ENCODE results near the gene LENG9.
"Not testable (repeated sequence)": the region's sequence is repeated elsewhere in the genome, so short reads cannot be mapped to it uniquely, and the experiment has no call there.

The LENG9 gene

DNA sequence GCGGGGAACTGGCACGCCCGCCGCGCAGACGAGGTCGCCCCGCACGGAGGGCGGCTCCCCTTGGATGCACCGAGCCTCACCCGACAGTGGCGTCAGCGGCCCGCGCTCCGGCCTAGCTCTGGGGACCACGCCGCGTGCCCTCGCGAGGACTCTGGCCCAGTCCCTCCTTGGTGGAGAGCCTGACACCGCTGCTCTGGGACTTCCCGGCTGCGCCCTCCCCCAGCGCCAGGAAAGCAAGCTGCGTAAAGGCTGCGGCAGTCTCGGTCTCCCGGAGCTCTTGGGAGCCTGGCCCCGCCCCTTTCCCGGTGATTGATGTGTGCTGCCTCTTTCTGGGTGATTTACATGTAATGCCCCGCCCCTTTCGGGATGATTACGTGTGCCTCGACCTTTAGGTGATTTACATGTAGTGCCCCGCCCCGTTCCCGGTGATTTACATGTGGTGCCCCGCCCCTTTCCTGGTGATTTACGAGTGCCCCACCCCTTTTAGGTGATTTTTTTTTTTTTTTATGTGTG, at the start of gene LENG9:
Gene LENG9 (minus strand): TSS at position 248 of the 513 bp plus-strand sequence. CDS start 252 bp downstream, outside the sequence.
- DNase-seq: peak; percentile 74

DNA sequence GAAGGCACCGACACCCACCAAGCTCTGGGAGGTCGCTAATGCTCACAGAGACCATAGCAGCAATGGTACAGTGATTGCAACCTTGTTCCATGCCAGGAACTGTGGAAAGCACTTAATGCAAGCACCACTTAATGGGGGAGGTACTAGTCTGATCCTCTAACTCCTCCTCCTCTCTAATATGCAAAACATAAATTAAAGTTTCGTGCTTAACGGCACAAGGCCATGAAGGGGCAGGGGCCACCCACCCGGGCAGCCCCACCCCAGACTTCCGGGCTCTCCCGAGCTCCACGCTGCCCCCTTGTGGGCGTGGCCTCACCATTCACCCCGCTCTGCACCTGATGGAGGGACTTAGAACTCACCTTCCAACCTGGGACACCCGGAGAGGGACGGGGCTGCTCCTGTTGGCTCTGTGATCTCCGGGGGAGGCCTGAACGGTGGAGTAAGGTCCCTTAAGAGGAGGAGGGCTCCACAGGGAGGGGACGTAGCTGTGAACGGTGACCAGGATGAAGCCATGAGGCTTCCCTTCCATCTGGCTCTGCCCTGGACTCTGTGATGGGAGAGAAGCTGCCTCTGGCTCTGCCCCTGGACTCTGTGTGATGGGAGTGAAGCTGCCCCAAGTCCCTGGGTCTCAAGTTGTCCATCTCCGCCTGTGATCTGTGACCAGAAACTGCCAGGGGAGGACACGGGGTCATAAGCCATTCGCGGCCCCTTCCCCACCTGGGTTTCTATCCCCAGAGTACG, 45.8 kb upstream of the LENG9 start:
- not testable (repeated sequence) for DNase-seq

DNA sequence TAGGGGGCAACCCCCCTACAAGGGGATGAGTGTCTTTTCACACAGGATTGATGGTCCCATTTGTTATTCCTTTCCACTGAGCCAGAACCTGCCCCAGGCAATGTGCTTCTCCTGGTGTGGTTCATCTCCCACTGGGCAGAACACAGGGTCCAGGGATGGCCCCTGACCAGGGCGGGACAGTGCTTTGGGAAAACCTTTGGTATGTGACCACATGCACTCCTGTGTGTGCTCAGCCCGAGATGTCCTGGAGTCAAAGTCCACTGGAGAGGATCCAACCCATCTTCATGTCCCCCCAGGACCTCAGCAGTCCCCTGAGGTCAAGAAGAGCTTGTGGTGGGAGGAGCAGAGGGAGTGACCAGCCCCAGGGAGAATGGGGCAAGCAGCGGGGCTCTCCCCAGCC, 44.9 kb upstream of the LENG9 start:
- DNase-seq: not testable (repeated sequence)

DNA sequence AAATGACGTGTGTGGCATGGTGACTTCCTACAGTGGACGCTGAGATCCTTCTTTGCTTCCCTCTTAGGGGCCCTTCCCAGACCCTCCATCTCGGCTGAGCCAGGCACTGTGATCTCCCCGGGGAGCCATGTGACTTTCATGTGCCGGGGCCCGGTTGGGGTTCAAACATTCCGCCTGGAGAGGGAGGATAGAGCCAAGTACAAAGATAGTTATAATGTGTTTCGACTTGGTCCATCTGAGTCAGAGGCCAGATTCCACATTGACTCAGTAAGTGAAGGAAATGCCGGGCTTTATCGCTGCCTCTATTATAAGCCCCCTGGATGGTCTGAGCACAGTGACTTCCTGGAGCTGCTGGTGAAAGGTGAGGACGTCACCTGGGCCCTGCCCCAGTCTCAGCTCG, 44.2 kb upstream of the LENG9 start:
- DNase-seq: no peak

DNA sequence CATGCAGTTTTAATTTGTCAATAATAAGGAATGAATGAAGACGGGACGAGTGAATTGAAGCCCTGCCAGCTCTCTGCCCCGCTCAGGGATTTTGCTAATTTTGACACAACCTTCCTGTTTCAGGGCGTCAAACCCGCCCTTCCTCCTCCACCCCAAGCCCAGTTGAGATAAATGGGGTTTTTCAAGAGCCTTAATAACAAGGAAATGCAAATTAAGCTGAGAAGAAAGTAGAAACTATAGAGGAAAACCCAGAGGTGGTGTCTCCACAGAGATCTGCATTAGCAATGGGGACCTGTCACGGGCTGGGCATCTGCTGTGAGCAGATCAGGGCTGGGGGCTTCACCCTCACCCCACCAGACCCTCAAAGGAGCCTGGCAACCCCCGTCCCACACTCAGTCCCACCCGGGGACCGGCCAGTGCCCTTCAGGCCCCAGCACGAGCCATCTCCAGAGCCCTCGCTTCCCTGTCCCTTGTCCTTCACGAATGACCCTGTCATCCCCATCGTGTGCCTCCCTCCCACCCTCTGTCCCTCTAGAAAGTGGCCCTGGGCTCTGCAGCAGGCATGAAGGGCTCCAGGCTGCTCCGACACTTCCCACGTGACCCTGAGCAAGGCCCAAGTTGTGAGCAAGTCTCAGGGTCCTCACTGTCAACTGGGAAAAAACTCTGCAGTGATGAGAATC, 43.6 kb upstream of the LENG9 start:
- not testable (repeated sequence) for DNase-seq

DNA sequence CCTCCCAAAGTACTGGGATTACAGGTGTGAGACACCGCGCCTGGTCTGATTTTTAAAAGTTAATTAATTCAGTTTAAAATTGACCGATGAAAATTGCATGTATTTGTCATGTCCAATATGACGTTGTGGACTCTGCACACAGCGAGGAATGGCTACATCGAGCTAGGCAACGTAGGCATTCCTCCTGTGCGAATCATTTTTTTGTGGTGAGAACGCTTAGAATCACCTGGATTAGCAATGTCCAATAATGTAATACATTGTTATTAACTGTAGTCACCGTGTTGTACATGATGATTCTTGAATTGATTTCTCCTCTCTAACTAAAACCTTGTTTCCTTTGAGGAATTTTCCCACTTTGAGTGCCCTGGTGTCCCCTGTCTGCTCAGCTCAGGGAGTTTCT, 42.5 kb upstream of the LENG9 start:
- no peak for DNase-seq

DNA sequence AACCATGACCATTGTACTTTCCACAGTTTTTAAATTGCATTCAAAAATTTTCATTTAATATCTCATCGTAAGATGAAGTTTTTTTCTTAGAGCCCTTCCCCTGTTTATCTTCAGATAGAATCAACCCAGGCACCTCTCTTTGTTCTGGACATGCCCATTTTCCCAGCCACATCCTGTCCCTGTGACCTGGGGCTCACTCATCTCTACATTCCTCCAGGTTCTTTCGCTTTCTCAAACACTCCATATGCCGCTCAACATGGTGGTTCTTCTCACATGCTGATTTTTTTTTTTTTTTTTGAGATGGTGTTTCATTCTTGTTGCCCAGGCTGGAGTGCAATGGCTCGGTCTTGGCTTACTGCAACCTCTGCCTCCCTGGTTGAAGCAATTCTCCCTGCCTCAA, 42.0 kb upstream of the LENG9 start:
- not testable (repeated sequence) for DNase-seq

DNA sequence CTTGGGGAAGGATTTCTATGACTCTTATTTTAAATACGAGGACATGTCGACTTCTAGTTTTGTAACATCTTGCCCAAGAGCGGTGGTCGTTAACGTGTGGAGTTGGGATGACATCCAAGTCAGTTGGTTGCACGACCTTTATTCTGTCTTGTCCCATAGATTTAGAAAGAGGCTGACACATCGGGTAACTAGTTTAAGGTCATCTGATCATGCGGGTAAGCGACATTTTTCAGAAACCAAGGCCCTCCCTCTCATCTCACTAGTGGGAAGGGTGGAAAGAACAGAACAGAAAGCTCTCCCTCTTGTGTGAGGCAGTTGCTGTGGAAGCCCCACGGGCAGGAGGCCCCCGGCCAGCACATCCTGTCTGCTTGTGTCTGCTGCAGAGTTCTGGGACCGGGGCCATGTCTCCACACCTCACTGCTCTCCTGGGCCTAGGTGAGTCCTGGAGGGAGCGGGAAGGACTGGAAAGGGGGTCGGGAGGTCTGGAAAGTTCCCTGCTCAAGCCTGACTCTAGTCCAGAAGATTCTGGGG, 39.0 kb upstream of the LENG9 start, which contains the start of gene LAIR2:
Gene LAIR2 (plus strand): TSS at position 314 of the 531 bp plus-strand sequence. CDS start 88 bp downstream, at position 402.
- no peak for DNase-seq

DNA sequence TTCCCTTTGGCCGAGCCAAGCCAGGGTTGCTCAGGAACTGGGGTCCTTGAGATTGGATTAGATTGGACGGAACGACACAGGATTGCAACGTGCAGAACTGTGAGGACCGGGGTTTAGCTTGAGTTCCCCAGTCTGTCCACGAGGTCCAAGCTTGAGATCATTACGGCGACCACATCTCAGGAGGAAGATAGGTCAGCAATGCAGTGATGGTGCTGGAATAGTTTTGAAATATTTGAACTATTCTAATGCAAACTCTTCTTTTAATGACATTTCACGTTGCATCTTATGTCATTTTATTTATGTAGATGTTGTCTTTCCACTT, 34.8 kb upstream of the LENG9 start:
- DNase-seq: not testable (repeated sequence)

DNA sequence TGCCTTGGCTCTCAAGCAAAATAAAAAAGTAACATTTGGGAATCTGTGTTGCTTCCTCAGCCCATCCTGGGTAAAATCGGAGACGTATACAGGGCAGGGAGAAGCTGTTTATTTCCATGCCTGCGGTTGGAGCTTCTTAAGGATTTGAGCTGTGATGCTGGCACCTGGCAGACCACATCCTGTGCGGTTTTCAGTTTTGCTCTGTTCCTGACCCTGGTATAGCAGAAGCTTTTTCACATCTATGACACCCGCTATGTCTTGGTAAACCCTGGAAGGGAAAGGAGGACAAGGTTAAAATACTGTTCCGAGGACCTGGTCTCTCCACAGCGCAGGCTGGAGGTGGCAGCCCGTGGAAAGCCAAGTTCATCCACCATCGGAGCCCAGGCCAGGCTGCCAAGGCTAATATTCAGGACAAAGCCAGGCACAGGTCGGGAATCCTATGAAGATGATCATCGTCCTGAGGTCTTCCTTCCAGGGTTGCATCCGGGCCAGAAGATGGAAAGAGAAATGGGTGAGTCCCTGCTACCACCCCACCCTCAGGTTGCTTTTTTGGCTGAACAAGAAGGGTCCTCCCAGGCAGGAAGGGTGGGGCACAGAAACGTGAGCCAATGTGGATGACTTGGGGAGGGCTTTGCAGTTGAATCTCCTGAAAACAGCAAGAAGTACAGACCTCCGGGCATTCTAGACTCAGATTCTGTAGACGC, 34.3 kb upstream of the LENG9 start:
- not testable (repeated sequence) for DNase-seq

DNA sequence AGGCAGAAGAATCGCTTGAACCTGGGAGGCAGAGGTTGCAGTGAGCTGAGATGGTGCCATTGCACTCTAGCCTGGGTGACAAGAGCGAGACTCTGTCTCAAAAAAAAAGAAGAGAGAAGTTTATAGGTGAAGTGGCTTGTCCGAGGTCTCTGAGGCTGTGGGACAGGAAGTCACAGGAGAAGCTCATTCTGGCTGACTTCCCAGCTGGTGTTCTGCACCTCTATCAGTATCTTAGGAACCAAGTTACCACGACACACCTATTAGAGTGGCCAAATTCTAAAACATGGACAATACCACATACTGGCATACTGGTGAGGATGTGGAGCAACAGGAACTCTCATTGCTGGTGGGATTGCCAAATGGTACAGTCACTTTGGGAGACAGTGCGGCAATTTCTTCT, 31.7 kb upstream of the LENG9 start:
- DNase-seq: not testable (repeated sequence)

DNA sequence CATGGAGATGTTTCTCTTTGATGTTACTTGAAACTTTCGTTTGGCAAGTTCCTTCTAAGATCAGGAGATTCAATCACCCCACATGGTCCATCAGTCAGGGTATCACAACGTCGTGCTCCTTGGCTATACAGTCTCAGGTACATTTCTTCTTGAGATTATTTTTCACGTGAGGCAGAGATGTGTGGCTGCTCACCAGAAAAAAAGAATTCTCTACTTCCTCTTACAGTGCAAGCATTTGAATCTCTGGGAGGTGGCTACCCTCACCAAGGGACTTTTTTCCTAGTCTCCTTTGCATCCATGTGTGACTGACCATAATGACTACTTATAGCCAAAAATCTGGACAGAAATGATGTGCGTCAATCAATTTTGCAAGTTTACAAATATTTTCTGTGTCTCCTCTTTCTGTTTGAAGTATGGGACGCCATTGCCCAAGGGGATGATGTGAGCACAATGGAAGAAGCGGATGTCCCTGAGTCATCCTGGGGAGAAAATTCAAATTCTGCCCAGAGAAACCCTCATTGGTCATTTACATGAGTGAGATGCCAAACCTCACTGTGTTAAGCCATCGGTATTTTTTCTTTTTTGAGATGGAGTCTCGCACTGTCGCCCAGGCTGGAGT, 30.5 kb upstream of the LENG9 start:
- DNase-seq: no peak

DNA sequence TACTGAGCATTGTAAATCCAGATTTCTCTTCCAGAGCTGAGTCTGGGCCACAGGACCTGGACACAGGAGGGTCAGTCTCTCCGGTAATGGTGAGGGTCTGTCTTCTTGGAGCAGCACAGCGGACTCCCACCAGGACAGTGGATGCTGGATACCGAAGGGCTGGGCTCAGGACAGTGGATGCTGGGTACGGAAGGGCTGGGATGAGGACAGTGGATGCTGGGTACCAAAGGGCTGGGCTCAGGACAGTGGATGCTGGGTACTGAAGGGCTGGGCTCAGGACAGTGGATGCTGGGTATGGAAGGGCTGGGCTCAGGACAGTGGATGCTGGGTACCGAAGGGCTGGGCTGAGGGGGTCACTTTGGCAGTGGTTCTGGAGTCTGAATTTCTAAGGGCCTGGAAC, 29.5 kb upstream of the LENG9 start:
- not testable (repeated sequence) for DNase-seq

DNA sequence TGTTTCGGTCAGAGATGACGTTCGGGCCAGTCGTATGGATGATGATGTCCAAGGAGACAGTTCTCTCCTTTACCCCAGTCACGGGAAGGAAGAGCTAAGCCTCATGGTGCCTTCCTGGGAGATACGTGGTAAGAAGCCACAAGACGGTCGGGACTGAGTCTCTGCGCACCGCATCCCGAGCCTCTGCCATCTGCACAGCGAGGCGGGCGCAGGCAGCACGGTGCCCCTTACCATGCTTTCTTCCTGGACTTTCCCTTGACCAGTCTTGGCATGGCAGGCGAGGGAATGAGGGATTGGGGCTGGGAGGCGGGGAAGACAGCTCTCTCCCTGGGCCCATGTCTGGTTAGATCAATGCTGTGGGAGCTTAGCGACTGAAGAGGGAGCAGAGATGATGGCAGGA, 29.0 kb upstream of the LENG9 start:
- DNase-seq: no peak

DNA sequence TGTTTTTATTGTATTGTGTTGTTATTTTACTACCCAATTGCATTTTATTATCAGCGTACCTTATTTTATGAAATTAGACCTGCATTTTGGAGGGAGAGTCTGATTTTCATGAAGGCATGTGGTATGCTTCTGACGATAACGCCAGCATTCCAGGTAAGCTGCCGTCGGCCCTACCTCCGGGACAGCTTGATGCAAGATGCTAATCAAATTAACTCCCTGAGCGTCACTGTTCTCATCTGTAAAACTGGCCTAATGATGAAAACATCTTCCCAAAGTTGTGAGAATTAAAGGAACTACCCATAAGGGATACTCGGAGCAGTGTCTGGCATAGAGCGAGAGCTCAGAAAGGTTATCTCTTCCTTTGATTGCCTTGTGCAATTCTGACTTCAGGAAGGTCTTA, 26.2 kb upstream of the LENG9 start:
- no peak for DNase-seq

DNA sequence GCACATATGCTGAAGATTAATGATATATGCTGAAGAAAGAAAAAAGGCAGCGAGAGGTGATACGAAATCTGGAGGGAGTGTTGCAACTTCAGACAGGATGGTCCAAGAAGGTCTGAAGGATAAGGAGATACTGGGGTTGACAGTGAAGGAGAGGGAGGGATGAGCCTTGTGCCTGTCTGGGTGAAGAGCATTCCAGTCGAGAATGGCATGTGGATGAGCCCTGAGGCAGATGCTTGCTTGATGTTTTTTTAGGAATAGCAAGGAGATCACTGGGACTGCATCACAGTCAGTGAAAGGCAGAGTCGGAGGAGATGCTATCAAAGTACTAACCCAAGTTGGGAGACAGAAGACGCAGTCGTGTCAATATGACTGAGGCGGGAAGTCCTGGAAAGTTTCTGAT, 25.8 kb upstream of the LENG9 start:
- no peak for DNase-seq

DNA sequence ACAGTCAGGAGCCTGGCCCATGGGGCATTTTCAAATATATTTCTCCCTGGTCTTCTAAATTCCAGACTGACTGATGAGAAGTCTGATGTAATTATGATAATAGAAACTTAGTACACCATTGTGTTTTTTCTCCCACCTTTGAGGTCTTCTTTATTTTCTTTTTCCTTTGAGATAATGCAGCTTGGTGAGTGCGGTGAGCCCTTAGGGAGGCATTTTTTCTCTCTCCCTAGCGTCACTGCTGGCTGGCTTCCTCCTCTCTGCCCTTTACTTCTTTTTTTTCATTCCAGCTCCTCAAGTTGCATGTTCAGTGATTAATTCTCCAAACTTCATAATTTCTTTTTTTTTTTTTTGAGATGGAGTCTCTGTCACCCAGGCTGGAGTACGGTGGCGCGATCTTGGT, 22.3 kb upstream of the LENG9 start:
- no peak for DNase-seq

DNA sequence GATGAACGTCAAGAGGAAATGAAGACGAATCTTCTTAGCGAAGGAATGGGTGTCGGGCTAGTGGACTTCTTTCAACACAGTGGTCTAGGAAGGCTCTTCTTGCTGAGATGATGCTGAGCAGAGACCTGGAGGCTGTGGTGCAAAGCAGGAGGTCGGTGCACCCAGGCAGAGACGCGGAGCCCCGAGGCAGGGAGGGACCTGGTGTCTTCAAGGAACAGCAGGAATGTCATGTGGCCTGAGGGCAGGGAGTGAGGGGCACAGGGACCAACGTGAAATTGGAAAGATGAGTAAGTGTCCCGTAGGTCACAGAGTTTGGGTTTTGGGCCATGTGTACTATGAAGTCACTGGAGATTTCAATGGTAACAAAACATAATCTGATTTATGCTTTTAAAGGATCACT, 20.9 kb upstream of the LENG9 start:
- DNase-seq: no peak

DNA sequence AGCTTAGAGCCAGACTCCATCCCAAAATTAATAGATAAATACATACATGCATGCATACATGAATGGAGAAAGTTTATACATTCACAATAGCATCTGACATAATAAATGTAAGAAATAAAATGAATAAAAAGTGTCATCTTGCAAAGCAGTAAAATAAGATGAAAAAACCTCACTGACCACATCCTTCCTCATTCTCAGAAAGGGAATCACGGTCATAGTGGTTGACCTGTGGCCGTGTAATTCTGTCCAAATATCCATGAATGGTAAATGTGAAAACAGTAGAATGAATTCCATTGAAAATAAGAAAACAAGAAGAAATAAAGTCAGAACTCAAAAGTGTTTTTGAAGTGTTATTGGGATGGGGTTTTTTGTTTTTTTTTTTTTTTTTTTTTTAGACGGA, 19.3 kb upstream of the LENG9 start:
- DNase-seq: no peak

DNA sequence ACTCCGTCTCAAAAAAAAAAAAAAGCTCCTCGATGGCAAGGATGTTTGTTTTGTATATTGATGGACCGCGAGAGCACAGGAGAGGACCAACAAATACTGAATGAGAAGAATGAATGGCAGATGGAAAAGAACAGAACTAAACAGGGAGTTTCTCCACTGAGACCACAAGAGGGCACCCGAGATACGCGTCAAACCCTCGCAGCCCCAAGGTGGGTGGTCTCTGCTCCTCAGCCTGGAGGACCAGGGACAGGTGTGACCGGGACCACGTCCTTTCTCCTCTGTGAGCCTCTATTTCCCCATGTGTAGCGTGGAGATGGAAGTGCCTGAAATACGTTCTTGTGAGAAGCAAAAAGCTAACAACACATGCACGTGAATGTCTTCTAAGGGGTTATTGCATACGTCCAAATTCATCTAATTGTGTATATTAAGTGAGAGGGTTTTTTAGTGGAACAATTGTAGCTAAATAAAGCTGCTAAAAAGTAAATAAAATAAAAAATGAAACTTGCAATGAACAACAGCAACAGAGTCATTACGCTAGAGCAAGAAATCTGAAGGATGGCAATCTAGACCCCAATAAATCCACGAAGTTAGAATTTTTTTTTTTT, 17.9 kb upstream of the LENG9 start:
- peak; percentile 69 for DNase-seq

DNA sequence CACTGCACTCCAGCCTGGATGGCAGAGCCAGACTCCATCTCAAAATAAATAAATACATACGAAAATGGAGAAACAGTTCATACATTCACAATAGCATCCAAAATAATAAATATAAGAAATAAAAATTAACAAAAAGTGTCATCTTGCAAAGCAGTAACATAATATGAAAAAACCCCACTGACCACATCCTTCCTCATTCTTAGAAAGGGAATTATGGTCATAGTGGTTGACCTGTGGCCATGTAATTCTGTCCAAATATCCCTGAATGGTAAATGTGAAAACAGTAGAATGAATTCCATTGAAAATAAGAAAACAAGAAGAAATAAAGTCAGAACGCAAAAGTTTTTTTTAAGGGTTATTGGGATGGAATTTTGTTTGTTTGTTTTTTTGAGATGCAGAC, 16.5 kb upstream of the LENG9 start:
- DNase-seq: no peak

DNA sequence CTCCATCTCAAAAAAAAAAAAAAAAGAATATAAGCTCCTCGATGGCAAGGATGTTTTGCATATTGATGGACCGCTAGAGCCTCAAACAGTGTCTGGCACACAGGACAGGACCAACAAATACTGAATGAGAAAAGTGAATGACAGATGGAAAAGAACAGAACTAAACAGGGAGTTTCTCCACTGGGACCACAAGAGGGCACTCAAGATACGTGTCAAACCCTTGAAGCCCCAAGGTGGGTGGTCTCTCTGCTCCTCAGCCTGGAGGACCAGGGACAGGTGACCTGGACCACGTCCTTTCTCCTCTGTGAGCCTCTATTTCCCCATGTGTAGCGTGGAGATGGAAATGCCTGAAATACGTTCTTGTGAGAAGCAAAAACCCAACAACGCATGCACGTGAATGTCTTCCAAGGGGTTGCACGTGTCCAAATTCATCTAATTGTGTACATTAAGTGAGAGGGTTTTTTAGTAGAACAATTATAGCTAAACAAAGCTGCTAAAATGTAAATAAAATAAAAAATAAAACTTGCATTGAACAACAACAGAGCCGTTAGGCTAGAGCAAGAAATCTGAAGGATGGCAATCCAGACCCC, 15.2 kb upstream of the LENG9 start:
- peak; percentile 58 for DNase-seq
